ENCODE results near the gene CRIP1. TPM values are rescaled to one million over a fixed set of nuclear protein-coding genes. Genes with fewer than 3 reads are reported as not detected.
A peak's percentile ranks its signal among the peaks of the same experiment; 100 is the strongest.

The CRIP1 gene
- total RNA-seq, 1 donor from 2014 or later: 112 TPM

GRCh38 chr14:105489542-105490266, 3.0 kb downstream of the CRIP1 start:
- intact Hi-C loops (cut with DNase I): loop anchor here (5.0 kb wide), 1 partner anchor 117 kb away; no protein-coding TSS in a partner anchor
- DNase-seq (ENCODE audit: low spot score) (peak; percentile 91), ATAC-seq (peak; percentile 30)

- no peak for ATAC-seq
- DNase-seq (ENCODE audit: low spot score): peak; percentile 81
- intact Hi-C loops (cut with DNase I): no loop called here
These were observed 3.5 kb downstream of the CRIP1 start for GRCh38 chr14:105490267-105490571.

GRCh38 chr14:105490572-105491365, 4.1 kb downstream of the CRIP1 start, which contains the start of gene TEDC1:
Gene TEDC1, plus strand, starts transcription at chr14:105491246. Its CDS starts 130 bp downstream, at chr14:105491376.
- intact Hi-C loops (cut with DNase I): no loop called here
- peak; percentile 93 for ATAC-seq
- peak; percentile 99 for DNase-seq (ENCODE audit: low spot score)

DNA sequence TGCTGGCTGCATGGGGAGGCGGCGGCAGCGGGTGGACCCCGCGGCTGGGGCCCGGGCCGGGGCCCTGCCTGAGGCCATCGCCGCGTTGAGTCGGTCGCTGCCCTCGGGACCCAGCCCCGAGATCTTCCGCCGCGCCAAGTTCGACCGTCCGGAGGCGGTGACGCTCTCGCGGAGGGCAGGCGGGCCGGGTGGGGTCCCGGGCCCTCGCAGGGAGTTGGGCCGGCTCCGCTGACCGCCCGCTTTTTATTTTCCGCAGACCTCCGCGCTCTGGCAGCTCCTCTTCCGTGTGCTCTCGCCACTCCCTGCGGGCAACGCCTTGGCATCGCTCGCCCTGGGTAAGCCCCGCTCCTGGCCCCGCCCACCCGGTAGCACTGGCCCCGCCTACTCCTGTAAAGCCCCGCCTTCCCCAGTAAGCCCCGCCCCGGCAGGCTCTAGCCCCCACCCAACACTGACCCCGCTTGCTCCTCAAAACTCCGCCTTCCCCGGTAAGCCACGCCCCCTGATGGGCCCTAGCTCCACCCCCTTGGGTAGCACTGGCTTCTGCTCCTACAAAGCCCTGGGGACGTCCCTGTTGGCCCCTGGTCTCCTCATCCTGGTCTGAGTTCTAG, 4.8 kb downstream of the CRIP1 start:
- intact Hi-C loops (cut with DNase I): no loop called here
- DNase-seq (ENCODE audit: low spot score) (peak; percentile 91), ATAC-seq (no peak)

DNA sequence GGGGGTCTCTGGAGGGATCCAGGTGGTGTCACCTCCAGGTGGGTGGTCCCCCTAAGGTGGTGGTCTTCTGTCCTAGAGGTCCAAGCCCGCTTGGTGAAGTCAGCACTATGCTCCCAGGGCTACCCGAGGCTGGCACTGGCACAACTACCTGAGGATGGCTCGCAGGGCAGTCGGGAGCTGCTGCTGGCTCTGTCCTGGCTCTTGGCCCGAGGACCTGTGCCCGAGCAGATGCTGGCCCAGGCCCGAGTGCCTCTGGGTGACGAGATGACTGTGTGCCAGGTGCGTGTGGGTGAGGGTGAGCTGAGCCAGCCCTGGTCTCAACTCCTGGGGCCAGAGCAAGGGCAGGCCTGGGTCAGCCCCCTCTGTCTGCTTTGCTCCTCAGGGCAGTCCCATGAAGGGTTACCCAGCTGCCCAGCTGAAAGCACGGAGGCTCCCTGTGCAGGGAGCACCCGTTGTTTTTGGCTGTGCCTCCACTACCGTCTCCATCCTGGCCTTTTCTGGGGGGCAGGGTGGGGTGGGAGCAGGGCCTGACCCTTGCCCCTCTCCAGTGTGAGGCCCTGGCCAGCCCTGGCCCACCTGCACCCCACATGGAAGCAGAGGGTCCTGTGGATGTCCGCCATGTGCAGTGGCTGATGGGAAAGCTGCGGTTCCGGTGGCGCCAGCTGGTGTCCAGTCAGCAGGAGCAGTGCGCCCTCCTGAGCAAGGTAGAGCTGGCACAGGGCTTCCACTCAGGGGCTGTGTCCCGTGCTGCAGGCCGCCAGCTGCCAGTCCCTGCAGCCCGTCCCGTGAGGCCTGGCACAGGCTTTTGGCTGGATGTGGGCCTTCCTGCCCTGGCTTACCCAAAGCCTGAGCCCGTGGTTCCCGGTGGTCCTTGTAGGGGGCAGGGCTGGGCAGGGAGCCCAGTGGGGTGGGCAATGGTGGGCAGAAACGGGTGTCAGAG, 5.6 kb downstream of the CRIP1 start:
- ATAC-seq (no peak), DNase-seq (ENCODE audit: low spot score) (peak; percentile 70)
- intact Hi-C loops (cut with DNase I): no loop called here

DNA sequence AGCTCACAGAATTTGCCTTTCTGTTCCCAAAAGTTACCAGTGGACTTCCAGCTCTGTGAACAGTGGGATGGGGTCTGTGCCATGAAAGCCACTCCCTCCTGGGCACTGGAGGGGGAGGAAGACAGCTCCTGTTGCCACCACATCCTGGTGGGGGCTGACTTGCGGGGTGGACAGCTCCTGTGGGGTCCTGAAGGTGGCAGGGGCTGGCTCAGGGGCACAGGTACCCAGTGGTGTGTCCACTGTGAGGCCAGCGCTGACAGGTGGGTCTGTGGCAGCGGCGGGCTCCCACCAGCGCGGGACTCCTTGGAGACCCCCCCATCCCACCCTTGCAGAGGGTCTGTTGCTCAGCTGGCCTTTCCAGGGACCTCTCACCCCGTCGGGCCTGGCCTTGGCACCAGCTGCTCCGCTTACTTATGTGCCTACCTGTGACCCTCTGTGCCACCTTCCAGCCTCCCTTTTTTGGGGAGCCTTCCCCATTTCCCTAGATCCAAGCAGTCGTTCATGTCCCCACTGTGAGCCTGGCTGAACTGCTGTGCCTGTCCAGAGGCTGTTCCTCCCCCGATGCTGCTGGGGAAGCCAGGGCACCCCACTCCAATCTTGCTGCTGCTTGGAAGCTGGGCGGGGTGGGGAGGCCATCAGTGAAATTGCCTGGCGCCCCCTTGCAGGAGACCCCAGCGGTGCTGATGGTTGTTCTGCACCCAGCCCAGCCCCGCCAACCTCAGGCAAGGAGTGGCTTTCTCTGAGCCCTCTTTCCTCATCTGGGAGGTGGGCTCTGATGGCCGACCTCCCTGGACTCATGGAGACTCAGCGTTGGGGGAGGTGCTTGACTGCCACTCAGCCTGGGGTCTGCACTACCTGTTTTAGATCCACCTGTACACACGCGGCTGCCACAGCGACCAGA, 6.5 kb downstream of the CRIP1 start:
- DNase-seq (ENCODE audit: low spot score): peak; percentile 59
- intact Hi-C loops (cut with DNase I): no loop called here
- no peak for ATAC-seq

GRCh38 chr14:105493921-105494605, 7.4 kb downstream of the CRIP1 start:
- ATAC-seq (no peak), DNase-seq (ENCODE audit: low spot score) (peak; percentile 51)
- intact Hi-C loops (cut with DNase I): no loop called here

DNA sequence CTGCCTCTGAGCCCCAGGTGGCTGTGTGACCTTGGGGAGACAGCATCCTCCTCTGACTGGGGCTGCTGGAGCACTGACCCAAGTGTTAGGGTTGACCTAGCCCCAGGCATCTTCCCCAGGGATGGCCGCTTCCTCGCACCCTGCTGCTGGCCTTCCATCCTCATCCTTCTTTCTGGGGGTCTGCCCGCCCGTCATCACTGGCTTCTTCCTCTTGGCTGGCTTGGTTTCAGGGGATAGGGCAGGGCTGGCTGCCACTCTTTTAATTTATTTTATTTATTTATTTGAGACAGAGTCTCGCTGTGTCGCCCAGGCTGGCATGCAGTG, 7.9 kb downstream of the CRIP1 start:
- intact Hi-C loops (cut with DNase I): no loop called here
- DNase-seq (ENCODE audit: low spot score) (no peak), ATAC-seq (no peak)

DNA sequence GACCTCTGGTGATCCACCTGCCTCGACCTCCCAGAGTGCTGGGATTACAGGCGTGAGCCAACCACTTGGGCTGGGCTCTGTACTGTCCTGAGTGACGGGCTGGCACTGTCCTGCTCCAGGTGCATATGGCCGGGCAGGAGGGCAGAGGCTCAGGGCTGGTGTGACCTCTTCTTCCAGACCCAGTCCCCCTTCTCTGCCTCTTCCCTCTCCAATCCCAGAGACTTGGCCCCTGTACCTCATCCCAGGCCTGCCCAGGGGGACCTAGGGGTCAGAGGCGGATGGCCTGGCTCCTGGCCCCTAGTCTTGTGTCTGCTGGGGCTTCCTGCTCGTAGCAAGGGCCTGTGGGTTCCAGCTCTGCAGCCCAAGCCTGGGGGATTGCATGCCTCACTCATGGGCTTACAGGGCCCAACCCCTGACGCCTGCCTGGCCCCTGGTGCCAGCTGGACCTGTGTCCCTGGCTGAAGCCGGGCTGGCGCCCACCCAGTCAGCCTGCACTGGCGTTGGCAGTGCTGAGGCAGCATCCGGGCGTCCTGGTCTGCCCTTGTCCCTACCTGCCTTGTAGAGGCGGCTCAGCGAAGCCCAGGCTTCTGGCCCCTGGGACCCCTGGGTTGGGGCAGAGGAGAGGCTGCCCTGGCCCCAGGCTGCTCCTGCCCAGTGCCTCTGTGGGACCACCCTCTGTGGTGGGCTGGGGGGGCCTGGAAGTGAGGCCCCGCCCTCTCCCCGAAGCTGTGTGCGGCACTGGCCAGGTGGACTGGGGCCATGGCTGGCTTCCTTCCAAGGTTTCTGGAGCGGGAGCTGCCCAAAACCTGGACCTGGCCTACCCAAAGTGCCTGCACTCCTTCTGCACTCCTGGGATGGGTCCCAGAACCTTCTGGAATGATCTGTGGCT, 8.7 kb downstream of the CRIP1 start:
- intact Hi-C loops (cut with DNase I): no loop called here
- no peak for ATAC-seq
- peak; percentile 57 for DNase-seq (ENCODE audit: low spot score)

- intact Hi-C loops (cut with DNase I): no loop called here
- DNase-seq (ENCODE audit: low spot score): peak; percentile 55
These were observed 9.5 kb downstream of the CRIP1 start for GRCh38 chr14:105495990-105496830.

DNA sequence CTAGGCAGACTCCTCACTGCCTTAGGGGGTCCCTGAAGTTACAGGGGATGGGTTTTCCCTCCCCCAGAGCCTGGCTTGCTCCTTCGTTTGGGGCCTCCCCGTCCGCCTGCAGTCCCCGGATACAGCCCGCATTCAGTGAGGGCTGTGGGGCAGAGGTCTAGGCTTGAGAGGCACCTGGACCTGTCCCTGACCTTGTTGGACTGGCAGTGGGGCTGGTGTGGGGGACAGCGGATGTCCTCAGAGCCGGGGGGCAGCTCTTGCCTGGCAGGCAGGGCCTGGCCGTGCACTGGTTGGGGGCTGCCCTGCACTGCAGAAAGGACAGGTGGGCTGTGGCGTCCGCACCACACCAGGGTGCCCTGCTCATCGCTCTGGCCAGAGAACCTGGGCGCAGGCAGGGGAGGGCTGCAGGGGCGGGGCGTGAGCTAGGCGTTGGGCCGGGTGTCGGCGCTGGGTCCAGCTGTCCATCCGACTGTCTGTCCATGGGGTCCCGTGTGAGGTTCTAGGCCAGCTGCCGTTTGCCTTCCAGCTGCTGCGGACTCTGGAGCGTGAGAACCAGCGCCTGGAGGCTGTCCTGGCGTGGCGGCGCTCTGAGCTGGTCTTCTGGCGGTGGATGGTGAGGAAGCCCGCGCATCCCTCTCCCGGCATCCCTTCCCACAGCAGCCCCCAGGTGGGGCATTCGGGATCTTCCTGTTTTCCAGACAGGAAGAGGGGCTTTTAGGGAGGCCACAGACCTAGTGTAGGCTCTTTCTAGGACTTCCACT, 10.3 kb downstream of the CRIP1 start:
- DNase-seq (ENCODE audit: low spot score): peak; percentile 48
- intact Hi-C loops (cut with DNase I): no loop called here
- ATAC-seq: no peak

More at GRCh38 chr14:105495990-105496830, 9.5 kb downstream of the CRIP1 start:
- no peak for ATAC-seq

DNA sequence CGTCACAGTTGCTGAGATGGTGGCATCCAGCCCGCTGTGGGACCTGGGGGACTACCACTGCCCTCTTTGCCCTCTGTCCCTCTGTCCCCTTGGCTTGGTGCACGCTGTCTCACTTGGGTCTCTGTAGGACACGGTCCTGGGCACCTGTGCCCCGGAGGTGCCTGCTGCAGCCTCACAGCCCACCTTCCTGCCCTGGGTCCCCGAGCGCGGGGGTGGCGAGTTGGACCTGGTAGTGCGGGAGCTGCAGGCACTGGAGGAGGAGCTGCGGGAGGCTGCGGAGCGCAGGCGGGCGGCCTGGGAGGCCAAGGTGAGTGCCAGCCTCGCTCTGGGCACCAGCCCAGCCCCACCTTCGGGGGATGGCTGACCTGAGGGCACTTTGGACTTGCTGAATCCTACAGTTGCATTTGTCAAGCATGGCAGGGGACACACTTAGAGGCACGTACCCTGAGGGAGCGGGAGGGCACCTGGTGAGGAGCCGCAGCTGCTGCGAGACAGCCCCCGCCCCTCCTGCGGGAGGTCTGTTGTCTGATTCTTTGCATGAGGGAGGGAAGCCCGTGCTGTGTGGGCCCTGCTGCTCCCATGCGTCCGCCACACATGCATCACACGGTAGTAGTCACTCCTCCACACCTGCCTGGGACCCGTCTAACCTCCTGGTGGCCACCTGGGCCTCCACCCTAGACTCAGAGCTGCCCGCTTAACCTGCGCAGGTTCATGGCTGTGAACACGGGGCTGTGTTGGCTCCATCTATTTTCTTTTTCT, 11.2 kb downstream of the CRIP1 start:
- intact Hi-C loops (cut with DNase I): no loop called here
- DNase-seq (ENCODE audit: low spot score): no peak
- ATAC-seq: no peak

DNA sequence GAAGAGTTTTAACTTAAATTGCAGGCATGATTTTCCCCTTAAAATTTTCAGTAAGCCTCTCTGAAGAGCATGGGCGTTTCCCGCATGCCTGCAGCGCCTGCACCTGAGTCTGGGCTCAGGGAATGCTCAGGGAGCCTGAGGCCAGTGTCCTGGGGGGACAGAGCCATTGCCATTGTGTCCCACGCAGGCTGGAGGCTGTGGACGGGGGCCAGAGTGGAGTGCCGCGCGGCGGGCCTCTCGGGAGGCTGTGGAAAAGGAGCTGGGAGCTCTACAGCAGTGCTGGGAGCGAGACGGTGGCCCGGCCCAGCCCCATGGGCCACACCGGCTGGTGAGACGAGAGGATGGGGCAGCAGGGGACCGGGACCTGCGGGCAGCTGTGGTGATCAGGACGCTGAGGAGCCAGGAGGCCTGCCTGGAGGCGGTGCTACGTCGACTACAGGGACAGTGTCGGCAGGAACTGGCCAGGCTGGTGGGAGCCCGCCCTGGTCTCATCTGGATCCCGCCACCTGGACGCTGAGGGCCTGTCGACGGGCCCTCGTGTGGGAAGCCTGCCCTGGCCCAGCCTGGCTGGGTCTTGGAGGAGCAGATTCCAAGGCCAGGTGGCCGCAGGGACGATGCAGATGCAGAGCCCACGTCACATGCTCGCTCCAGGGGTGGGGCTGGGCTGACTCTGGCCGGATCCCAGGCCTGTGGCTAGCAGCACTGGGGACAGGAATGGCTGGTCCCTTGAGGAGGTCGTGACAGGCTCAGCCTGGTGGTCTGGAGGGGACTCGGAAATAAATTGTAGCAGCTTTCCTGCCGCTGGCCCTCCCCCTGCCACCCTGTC, 12.0 kb downstream of the CRIP1 start:
- intact Hi-C loops (cut with DNase I): no loop called here
- peak; percentile 35 for ATAC-seq
- DNase-seq (ENCODE audit: low spot score): peak; percentile 69

Data from sciatic nerve (tissue), 2 donors.